GM21528 (cell line): ENCODE measurements around the gene IFITM10.
"Not testable (repeated sequence)": the region's sequence is repeated elsewhere in the genome, so short reads cannot be mapped to it uniquely, and the experiment has no call there.

Experiments
- ATAC-seq: cut with Tn5 transposase; IDR thresholded peaks from one replicate; pipeline ENCODE4 v1.9.1; 2021; ENCODE audit warnings: mild to moderate bottlenecking, moderate library complexity; ENCODE audit not compliant: unreplicated experiment, low FRiP score

The IFITM10 gene

DNA sequence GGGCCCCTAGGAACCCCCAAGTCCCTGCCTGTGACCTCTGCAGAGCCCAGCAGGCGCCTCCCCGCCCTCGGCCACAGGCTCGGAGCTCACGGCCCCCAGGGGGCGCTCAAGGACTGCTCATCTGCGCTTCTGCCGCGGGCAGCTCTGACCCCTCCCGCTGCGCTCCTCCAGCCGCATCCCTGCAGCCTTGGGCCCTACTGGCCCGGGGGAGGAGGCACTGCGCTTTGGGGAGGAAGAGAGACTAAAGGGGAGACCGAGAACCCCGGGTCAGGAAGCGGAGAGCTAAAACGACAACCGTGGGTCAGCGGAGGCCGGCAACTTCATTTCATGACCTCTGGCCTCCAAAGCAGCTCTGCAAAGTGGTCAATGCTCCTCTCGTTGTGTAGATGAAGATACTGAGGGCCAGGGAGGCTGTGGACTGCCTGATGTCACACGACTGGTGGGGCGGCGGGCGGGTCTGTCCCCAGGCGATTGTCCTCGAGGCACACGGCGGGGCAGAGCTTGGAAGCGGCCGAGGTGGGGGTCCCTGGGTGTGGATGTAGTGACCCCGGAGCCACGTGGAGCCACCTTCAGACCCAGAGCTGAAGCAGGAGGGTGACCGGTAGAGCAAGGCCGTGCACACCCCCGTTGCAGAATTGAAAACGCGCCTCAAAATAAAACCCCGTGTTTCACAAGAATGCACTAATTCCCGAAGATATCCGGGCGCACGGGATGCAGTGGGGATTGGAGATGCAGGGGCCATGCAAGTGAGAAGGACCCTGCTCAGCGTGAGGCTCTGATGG, 56.1 kb downstream of the IFITM10 start:
- no peak for ATAC-seq

DNA sequence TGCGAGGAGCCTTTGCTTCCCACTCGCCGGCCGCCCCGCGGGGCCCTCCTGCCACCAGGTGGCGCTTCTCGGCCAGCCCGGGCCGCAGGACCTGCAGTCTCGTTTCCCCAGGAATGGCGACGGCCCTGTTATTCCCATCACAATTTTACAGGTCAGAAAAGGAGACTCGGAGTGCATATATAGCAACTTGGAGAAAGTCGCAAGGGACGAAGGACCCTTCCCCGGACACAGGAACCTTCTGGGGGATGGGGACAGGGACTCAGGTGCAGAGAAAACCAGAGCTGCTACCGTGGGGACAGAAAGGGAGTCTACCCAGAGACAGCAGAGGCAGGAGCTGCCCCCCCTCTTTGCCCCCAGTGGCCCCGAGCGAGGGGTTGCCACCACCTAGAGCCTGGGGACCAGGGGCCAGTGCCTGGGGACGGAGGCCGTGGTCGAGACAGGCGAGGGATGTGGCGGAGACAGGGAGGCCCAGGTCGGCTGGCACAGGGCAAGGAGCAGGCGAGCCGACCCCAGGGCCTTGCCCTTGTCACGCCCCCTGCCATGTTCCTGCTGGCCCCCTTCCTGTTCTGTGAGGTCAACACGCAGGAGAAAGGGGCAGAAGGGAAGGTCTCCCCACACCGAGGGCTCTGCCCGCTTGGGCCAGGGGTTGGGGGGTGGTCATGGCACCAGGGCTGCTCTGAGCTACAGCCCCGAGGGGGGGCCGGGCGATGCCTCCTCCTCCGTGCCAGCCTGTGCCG, 56.9 kb downstream of the IFITM10 start:
- ATAC-seq: no peak

DNA sequence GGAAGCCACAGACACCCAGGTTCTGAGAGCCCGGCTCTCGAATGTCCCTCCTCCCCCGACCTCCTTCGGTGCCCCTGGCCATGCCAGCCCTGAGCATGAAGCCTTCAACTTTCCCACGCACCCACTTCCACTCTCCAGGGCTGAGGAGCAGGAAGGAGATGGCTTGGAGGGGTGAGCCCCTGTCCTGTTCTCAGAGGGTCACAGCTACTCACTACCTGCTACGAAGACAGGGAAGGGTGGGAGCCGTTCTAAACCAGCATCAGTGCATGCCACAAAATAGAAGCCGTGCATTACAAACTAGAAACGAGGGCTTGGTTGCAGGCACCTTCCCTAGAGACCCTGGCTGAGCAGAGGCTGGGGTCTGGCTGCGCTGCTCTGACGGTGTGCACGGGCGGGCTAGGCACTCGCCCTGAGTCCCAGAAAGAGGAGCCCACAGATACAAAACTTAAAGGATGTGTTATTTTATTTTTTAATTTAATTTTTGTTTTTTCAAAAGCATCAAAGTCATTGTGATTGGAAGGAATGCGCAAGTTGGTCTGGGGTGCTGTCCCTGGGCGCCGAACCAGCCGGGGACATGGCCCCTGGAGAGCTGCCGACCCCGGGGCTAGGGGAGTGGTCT, 57.6 kb downstream of the IFITM10 start:
- no peak for ATAC-seq

DNA sequence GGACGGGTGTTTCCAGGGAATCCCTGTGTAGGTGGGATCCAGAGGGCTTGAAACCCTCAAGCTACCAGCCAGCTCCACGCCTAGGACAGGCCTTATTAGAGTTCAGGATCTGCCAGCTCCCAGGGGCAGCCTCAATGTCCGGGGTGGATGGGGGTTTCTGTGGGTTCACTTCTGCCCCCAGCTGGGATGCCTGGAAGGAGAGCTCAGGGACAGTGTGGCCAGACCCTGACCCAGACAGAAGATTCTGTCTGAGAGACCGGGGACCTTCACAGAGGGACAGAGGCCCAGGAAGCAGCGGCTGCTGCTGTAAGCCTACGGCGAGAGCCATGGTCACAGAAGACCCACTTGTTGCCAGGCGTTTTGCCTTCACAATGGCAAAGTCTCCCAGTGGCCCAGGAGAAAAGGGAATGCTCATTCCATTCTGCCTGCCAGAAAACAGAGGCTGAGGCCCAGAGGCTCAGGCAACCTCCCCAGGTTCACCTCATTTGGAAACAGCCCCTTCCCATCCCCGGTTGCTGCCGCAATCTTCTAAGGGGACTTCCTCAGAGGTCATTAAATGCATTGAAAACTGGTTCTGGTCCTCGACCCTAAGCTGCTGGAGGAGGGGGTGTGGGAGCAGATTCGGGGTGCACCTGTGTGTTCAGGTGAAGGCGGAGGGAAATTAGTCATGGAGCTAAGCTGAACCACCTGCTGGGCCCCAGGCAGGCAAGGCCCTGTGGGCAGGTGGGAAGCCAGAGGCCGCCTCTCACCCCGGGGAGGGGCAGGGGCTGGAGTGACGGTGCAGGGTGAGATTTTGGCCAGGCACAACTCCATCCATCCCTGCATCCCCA, 58.3 kb downstream of the IFITM10 start:
- no peak for ATAC-seq

DNA sequence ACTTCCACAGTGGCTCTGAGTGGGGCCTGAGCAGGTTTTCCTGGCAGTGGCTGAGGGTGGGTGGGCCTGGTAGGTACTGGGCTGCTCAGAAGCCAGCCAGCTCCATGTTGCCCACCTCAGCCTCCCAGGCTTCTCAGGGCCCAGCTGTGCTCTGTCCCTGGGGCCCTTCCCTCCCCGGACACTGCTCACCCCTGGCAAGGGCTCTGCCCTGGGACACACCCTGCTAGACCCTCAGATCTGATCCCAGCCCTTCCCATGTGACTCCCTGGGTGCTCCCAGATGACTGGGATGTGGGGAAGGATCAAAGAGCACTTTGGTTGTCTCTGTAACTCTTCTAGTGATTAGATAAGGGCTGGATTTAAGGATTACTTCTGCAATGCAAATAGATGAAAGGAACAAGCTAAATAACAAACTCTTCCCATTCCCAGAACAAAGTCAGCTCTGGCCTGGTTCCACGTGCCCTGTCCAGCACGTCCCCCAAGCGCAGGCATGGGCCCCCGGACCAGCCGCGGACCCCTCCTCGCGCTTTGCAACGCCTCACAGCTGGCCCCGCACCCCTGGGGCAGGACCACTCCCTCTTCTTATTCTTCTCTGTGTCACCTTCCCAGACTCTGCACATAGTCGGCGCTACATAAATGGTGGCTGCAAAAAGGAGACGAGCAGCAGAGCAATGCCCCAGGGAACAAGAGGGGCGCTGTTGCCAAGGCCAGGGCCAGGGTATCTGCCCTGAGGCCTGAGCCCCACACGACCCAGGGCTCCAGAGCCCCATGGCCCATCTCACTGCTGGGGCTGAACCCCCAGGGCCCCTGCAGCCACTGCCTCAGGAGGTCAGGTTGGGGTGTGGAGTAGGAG, 59.1 kb downstream of the IFITM10 start:
- no peak for ATAC-seq

DNA sequence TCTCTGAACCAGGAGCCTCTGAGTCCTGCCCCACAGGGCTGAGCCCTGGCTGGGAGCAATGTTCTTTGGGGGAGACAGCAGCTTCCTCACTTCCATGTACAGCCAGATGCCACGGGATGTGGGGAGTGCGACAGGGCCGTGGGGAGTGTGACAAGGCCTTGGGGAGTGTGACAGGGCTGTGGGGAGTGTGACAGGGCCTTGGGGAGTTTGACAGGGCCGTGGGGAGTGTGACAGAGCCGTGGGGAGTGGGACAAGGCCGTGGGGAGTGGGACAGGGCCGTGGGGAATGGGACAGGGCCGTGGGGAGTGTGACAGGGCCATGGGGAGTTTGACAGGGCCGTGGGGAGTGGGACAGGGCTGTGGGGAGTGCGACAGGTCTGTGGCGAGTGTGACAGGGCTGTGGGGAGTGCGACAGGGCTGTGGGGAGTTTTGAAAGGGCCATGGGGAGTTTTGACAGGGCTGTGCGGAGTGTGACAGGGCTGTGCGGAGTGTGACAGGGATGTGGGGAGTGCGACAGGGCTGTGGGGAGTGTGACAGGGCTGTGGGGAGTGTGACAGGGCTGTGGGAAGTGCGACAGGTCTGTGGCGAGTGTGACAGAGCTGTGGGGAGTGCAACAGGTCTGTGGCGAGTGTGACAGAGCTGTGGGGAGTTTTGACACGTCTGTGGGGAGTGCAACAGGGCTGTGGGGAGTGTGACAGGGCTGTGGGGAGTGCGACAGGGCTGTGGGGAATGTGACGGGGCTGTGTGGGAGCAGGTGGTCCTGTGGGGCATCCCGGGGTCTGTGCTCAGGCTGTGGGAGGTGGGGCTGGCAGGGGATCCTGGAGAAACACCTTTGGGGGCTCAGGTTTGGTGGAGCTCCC, 60.0 kb downstream of the IFITM10 start:
- ATAC-seq: no peak

DNA sequence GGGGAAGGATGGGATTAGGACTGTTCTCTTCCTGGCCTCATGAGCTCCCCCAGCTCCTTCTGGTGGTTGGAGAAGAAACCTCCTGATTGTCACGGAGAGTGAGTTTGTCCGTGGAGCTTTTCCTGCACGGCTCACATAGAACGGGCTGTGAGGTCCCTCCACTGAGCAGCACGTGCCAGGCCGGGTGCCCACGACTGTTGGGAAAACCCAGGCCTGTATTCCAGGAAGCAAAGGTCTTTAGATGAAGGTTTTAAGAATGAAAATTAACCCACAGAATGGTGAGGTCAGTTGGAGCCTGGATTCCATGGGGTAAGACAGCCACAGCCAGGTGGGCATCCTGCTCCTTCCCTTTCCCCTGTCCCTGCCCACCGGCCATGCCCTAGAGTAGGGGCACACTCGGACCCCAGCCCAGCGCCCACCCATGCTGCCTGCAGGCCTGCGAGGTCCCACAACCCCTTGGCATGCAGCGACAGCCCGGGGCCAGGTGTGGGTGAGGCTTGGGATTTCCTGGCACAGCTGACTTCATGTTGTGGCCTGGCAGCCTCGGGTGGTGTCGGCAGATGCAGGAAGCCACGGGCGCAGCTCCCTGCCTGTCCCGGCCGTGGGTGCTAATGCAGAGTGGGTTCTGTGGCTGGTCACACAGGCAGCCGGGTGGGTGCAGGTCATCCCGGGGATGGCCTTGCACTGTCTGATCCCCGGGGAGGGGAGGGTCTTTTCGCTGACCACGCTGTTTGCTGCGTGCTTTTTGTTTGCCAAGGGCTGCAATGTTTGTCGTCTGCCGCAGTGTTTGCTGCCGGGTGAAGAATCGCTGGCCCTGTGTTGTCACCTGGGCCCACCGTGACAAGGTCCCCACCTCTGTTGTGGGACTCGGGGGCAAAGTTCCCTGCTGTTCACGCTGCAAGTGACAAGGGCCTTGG, 60.9 kb downstream of the IFITM10 start:
- ATAC-seq: not testable (repeated sequence)

DNA sequence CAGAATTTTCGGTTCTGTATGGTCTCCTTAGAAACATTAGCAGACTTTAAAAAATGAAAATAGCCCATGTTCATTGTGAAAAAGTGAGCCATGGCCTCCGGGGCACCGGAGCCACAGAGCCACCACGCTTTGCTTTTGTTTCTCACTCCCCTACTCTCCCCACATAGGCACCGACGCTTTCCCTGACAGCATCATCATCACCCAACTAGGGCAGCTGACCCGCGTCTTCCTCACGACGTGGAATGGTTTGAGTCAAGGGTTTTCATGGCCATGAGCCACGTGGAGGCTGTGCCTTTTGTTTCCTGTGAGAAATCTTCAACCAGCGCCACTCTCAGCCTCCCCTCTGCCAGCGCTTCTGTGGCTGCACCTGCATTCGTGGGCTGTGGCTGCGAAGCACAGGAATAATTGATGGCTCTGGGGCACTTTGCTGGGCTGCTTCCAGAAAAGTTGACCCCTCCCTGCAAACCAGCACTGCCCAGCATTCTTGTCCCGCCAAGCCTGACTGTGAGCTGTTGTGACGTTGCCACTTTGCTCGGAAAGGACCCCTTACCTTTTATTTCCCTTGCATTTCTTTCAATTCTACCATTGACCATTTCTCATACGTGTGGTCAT, 62.0 kb downstream of the IFITM10 start:
- not testable (repeated sequence) for ATAC-seq

DNA sequence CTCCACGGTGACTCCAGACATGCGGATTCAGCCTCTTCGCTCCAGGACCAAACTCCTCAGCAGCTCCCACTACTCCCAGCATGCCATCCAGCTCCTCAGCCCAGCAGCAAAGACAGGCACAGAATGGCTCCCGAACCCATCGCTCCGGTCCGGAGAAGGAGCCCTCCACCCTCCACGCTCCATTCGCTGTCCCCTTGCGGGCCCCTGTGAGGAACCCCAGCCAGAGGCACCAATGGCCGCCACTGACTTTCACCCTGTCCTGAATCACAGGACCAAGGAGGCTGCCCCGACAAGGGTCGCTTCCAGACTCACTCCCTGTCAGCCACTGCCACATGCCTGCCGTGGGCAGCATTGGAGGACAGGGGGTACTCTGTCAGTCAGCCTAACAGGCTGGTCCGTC, 64.2 kb downstream of the IFITM10 start:
- not testable (repeated sequence) for ATAC-seq

DNA sequence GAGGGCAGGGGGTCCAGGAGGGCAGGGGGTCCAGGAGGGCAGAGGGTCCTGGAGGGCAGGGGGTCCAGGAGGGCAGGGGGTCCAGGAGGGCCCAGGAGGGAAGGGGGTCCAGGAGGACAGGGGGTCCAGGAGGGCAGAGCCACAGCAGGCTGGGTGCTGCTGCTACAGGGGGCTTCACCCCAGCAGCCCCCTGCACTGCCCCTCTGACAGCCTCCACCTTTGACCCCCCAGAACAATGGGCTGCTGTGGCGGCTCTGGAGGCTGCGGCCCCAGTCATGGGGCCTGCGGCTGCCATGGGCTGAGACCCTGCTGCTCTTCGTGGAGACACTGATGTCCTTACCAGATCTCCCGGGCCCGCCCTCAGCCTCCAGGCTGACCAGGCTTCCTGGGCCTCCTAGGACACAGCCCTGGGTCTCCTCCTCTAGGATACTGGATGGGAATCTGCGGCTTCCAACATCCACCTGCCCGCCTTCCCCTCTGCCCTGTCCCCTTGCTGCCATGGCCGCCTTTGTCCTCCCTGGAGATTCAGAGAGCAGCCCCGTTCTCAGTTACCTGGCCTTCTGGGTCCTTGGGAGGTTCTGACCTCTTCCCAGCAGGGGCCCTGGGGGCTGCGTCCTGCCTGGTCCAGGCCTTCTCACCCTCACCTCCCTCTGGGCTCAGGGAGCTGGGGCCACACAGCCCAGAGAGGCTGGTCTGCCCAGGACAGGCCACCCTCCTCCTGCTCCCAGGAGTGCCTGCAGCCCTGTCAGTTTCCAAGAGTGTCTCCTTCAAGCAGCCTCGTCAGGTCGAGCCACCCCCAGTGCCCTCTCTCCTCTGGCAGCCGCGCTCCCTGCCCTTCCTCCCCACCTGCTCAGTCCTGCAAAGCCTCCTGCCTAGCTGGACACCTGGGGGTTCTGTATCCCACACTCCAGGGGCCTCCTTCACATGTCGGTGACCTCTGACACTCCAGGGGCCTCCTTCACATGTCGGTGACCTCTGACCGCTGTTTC, 65.2 kb downstream of the IFITM10 start:
- not testable (repeated sequence) for ATAC-seq

DNA sequence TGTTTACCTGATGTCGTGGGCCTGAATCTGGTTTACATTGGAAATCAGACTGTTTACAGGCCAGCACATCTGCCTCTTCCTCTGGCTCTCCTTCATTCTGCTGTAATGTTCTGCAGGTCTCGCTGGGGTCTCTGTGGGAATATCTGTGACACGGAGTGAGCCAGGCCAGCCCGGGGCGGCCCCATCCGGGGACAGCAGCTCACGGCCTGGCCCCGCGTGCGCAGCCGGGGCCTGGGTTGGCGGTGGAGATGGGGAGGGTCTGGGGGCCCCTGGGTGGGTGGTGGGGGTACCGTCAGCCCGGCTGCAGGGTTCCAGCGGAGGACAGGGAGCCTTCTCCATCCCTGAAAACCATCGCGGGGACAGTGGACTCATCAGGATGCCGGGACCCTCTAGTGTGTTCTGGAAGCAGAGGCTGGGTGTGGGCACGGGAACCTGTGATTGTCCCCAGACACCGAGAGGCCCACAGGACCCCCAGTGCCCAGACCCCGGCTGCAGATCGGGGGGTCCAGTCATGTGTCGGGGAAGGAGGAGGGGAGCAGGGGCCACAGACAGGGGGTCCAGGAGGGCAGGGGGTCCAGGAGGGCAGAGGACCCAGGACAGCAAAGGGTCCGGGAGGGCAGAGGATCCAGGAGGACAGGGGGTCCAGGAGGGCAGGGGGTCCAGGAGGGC, 66.4 kb downstream of the IFITM10 start:
- not testable (repeated sequence) for ATAC-seq

DNA sequence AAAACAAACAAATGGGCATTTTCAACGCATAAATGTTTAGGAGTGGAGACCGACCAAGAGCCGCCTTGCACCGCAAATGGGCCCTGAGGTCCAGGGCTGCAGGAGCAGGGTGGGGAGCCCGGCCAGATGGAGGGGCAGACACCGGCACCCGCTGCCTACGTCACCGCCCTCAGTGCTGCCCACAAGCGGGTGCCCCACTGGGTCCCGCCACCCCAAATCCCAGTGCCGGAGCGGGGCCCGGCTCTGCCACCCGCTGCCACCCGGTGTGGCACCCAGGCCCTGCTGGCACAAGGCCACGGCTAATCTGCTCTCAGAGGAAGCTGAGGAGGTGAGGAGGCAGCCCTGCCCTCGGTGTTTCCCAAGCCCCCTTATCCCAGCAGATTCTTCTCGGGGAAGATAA, 67.2 kb downstream of the IFITM10 start:
- ATAC-seq: not testable (repeated sequence)
